Liver (tissue), 9 donors: Measurements from ENCODE around the gene SLC25A44. TPM values are rescaled to one million over a fixed set of nuclear protein-coding genes. Genes with fewer than 3 reads are reported as not detected.

Experiments used
- DNase-seq: peaks from one replicate; pipeline ENCODE4 v3.0.0-alpha.2; 2017; ENCODE audit warnings: low spot score
- H3K27ac ChIP-seq, 2 donors: one replicate each; pipeline ENCODE4 v1.7.0; 2013; ENCODE audit warnings: inconsistent platforms in 2 of 2, low read length in 2 of 2, control low read depth in 1 of 2, low read depth in 1 of 2, mild to moderate bottlenecking in 1 of 2
- H3K27me3 ChIP-seq, 4 donors: one replicate each; pipeline versions ENCODE4 v1.6.1 to v1.7.0; 2013; ENCODE audit warnings: low read length in 3 of 4, inconsistent platforms in 1 of 4, mild to moderate bottlenecking in 1 of 4, moderate library complexity in 1 of 4; ENCODE audit not compliant: control insufficient read depth in 4 of 4, insufficient read depth in 4 of 4
- H3K36me3 ChIP-seq, 4 donors: one replicate each; pipeline versions ENCODE4 v1.6.1 to v1.7.0; 2013; ENCODE audit warnings: low read length in 3 of 4, mild to moderate bottlenecking in 3 of 4, low read depth in 1 of 4, moderate library complexity in 1 of 4; ENCODE audit not compliant: control insufficient read depth in 4 of 4, insufficient read depth in 3 of 4
- H3K4me1 ChIP-seq, 4 donors: one replicate each; pipeline versions ENCODE4 v1.6.1 to v1.7.0; 2013; ENCODE audit warnings: low read length in 3 of 4, mild to moderate bottlenecking in 3 of 4, moderate library complexity in 1 of 4; ENCODE audit not compliant: control insufficient read depth in 4 of 4, insufficient read depth in 4 of 4
- H3K4me3 ChIP-seq, 3 donors: one replicate each; pipeline versions ENCODE4 v1.6.1 to v1.7.0; 2013; ENCODE audit warnings: low read length in 3 of 3, control low read depth in 1 of 3, low read depth in 1 of 3, mild to moderate bottlenecking in 1 of 3
- H3K9ac ChIP-seq, 2 donors: one replicate each; pipeline ENCODE4 v1.7.0; 2013; ENCODE audit warnings: low read length in 2 of 2, mild to moderate bottlenecking in 2 of 2, moderate library complexity in 2 of 2, control low read depth in 1 of 2, low read depth in 1 of 2
- H3K9me3 ChIP-seq, 4 donors: one replicate each; pipeline versions ENCODE4 v1.6.1 to v1.7.0; 2013; ENCODE audit warnings: low read length in 3 of 4; ENCODE audit not compliant: control insufficient read depth in 4 of 4
- EGR1 ChIP-seq, 2 donors: IDR thresholded peaks; 2 replicates each; pipeline ENCODE4 v1.6.1; 2016 to 2018; ENCODE audit warnings: antibody characterized with exemption in 2 of 2, low read depth in 2 of 2
- FOXA2 ChIP-seq: IDR thresholded peaks from 2 replicates; pipeline ENCODE4 v1.6.1; 2016; ENCODE audit warnings: antibody characterized with exemption
- GABPA ChIP-seq, 2 donors: IDR thresholded peaks in 1 of 2; conservative IDR thresholded peaks in 1 of 2; 2 replicates each; pipeline ENCODE4 v1.6.1; 2016; ENCODE audit warnings: antibody characterized with exemption in 2 of 2, mild to moderate bottlenecking in 1 of 2, moderate library complexity in 1 of 2
- HNF4A ChIP-seq, 2 donors: conservative IDR thresholded peaks; 2 replicates each; pipeline ENCODE4 v1.6.1; 2016; ENCODE audit warnings: antibody characterized with exemption in 2 of 2, mild to moderate bottlenecking in 2 of 2
- HNF4G ChIP-seq: IDR thresholded peaks from 2 replicates; pipeline ENCODE4 v1.6.1; 2016; ENCODE audit warnings: antibody characterized with exemption
- JUND ChIP-seq, 2 donors: IDR thresholded peaks; 2 replicates each; pipeline ENCODE4 v1.6.1; 2016; ENCODE audit warnings: antibody characterized with exemption in 2 of 2
- RAD21 ChIP-seq, 2 donors: IDR thresholded peaks; 2 replicates each; pipeline ENCODE4 v1.6.1; 2016; ENCODE audit warnings: antibody characterized with exemption in 2 of 2, mild to moderate bottlenecking in 2 of 2
- RXRA ChIP-seq, 2 donors: IDR thresholded peaks; 2 replicates each; pipeline ENCODE4 v1.6.1; 2017 to 2018; ENCODE audit warnings: antibody characterized with exemption in 2 of 2, mild to moderate bottlenecking in 1 of 2
- SP1 ChIP-seq: IDR thresholded peaks from 2 replicates; pipeline ENCODE4 v1.6.1; 2018; ENCODE audit warnings: antibody characterized with exemption, mild to moderate bottlenecking
- YY1 ChIP-seq: IDR thresholded peaks from 2 replicates; pipeline ENCODE4 v1.6.1; 2016; ENCODE audit warnings: antibody characterized with exemption, mild to moderate bottlenecking
- whole genome bisulfite sequencing: extraction: QIAGEN DNeasy Blood & Tissue Kit; methylation state at CpG from one replicate; pipeline ENCODE4 v1.1.7; 2013; 5-methylcytosine and 5-hydroxymethylcytosine counted together
- polyA plus RNA-seq, 2 donors: library from polyadenylated mRNA; stranded (reverse) in 1 of 2; unstranded in 1 of 2; fragments of 200-250 nt in 1 of 2; fragments of >200 nt in 1 of 2; fragmentation: Nextera tagmentation in 1 of 2; extraction: Ambion mirVana in 1 of 2; gene quantifications; one replicate each; pipeline versions ENCODE4 v1.2.1 to v1.2.3, GENCODE V29; 2013 to 2015
- total RNA-seq, 2 donors: library from RNA; depleted of rRNA; stranded (reverse); fragments of >200 nt; gene quantifications; one replicate each; pipeline ENCODE4 v1.2.3, GENCODE V29; 2014
- TF ChIP-seq, protein P1 (sequence below): IDR thresholded peaks from 2 replicates; pipeline ENCODE4 v1.6.1; 2016; ENCODE audit warnings: antibody characterized with exemption
- TF ChIP-seq, protein P2 (sequence below): IDR thresholded peaks from 2 replicates; pipeline ENCODE4 v1.6.1; 2016; ENCODE audit warnings: antibody characterized with exemption
- TF ChIP-seq, protein P3 (sequence below): fragments of 150-350 bp; IDR thresholded peaks from 2 replicates; pipeline ENCODE4 v1.5.1; 2017; ENCODE audit warnings: improper control_type of control experiment, low read depth, low read length; ENCODE audit not compliant: missing input control
- TF ChIP-seq, protein P4 (sequence below): IDR thresholded peaks from 2 replicates; pipeline ENCODE4 v1.6.1; 2016; ENCODE audit warnings: antibody characterized with exemption, mild to moderate bottlenecking
- donor health status: healthy.
- donor health status: healthy.
- donor health status: healthy.
- donor health status: healthy.
- donor health status: healthy.

The SLC25A44 gene
- total and polyA plus RNA-seq, 4 donors: 10.2 to 21.8 (median 15.9) TPM

DNA sequence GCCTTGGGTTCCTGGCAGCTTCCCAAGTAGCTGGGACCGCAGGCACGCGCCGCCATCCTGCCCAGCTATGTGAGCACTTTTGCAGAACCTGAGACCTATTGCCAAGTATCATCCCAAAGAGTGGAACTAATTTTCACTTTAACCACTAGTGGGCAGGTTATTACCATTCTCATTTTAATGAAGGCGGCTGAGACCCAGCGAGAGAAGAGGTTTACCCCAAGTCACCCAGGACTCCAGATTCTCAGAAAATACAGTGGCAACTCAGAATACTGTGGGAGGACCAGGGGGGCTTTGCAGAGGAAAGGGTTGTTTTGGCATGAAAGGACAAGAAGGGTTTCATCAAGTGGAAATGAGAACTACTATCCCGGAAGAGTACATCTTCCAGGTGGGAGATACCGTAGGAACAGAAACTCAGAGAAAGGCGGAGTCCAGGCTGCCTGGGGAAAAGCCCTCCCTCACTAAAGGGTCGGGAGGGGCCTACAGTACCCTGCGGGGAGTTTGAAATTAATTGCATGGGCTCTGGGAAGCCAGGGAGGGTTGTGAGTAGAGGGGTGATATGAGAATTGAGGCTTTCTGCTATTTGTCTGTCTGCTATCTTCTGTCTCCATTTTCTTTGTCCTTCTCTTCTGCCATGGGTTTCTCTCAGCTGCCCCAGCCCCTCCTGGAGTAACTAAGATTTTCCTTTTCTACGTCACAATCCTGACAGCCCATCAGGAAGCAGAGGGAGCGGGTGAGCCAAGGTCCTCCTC is 47.7 kb upstream of the SLC25A44 start (continued):
- TF ChIP-seq, protein P1, sequence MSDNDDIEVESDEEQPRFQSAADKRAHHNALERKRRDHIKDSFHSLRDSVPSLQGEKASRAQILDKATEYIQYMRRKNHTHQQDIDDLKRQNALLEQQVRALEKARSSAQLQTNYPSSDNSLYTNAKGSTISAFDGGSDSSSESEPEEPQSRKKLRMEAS: no peak
- TF ChIP-seq HNF4G (no peak), YY1 (peak; percentile 30)

DNA sequence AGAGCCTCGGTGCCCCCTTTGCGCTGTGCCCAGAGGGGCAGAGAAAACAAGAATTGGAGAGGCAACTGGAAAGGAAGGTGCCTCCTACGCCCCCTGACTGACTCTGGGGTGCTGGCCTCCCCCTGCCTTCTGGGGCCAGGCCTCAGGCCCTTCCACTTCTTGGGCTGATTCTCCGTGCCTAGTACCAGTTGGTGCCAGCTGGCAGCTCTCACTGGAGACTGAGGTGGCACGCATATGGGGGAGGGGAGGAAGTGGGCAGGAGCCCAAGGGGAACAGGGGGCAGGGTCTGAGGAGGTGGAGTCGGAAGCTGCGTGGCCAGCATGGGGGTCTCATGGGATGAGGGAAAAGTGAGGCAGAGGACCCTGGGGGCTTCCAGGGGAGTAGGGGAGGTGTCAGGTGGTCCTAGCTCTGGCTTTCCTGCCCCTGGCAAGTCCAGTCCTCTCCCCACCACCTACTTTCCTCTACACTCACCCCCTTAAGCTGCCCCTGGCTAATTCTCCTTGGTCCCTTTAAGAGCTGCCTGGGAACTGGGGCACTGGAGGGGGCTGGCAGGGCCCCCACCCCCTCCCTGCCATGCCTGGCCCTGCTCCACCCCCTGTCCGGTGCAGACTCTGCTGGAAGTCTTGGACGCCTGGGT is 47.0 kb upstream of the SLC25A44 start:
- TF ChIP-seq RAD21 (IDR thresholded peaks at IDR 0.05) (peak in 1 of 2 donors; percentile 17), EGR1 (IDR thresholded peaks at IDR 0.05; ENCODE audit: low read depth in 2 of 2) (no peak), YY1 (no peak), SP1 (no peak), HNF4A (conservative IDR thresholded peaks at IDR 0.05) (no peak), FOXA2 (no peak), JUND (IDR thresholded peaks at IDR 0.05) (no peak), RXRA (IDR thresholded peaks at IDR 0.05) (no peak)
- TF ChIP-seq, protein P1: no peak
- Histone ChIP-seq H3K36me3 (no peaks in the 10 kb centered on the region), H3K27ac (no peak overlapping the region), H3K9me3 (no peaks in the 10 kb centered on the region), H3K9ac (no peak overlapping the region), H3K4me1 (peaks cover 10 to 21% (median 15%) of the 10 kb centered on the region in 4 donors), H3K27me3 (no peaks in the 10 kb centered on the region), H3K4me3 (no peak overlapping the region)
- DNase-seq: no peak
- WGBS: 31% methylated on average over 9 of the region's 9 CpGs

DNA sequence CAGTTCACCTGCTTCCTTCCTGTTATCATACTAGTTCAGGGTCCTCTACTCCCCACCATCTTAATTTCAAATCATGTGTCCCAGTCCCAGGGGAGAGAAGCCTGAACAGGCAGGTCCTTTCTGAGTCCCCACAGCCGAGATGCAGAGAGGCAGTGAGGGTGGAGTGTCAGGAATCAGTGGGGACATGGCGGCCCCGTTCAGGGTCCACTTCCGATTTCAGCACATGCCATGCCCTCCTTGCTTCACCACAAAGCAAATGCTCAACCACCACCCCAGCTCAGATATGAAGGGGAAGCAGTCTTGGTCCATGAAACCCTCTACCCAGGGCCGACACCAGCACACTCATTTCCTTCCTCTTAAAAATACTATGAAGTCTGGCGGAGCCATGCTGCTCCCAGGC is 45.7 kb upstream of the SLC25A44 start:
- peak; percentile 23 for TF ChIP-seq YY1
- TF ChIP-seq, protein P2, sequence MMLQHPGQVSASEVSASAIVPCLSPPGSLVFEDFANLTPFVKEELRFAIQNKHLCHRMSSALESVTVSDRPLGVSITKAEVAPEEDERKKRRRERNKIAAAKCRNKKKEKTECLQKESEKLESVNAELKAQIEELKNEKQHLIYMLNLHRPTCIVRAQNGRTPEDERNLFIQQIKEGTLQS: no peak
- H3K4me1 ChIP-seq: peaks cover 10 to 21% (median 15%) of the 10 kb centered on the region in 4 donors
- no peak overlapping the region for H3K9ac ChIP-seq
- H3K27ac ChIP-seq: peak overlapping the region in 1 of 2 donors; percentile 62
- no peaks in the 10 kb centered on the region for H3K27me3 ChIP-seq
- H3K36me3 ChIP-seq: no peaks in the 10 kb centered on the region
- H3K4me3 ChIP-seq: no peak overlapping the region
- no peak for DNase-seq
- 75% methylated on average over 6 of the region's 6 CpGs for WGBS
- no peaks in the 10 kb centered on the region for H3K9me3 ChIP-seq

DNA sequence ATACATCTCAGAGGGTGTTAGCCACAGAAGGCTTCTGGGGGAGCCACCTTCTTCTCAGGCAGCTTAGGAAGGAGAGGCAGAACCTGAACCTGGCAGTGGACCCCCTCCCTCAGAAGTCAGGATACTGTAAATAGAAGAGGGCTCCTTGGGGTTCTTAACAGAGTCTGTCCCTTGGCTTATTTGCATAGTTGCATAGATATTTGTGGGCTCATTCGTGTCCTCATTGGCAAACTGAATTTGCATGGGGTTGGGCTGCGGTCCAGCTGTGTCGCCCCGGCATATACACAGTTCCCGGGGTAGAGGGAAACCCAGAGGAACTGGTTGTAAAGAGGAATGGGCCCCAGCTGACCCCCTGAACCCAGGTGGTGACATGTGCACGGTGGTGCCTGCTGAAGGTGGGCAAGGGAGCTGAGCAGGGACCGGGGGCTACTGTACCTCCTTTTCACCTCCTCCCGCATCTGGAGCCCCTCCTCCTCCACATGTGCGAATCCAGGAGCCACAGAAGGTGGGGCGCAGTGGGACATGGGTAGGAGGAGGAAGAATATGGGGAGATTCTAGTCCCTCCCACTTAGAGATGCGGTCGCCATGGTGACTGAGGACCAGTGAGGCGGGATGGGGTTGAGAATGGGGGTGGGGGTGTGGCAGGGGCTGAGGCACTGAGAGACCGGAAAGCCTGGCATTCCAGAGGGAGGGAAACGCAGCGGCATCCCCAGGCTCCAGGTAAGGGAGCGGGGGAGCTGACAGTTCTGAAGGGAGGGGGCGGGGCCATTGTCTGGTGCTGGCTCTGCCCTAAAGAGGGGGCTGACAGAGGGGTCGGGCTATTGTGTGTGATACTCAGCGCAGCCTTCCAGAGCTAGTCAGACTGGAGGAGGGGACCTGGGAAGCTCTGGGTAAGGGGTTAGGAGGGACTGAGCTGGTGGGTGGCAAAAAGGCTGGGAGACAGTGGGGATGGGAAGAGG is 44.3 kb upstream of the SLC25A44 start:
- Histone ChIP-seq H3K36me3 (no peaks in the 10 kb centered on the region), H3K9me3 (no peaks in the 10 kb centered on the region), H3K27me3 (no peaks in the 10 kb centered on the region), H3K4me1 (peaks cover 10 to 21% (median 15%) of the 10 kb centered on the region in 4 donors), H3K9ac (no peak overlapping the region), H3K4me3 (no peak overlapping the region), H3K27ac (no peak overlapping the region)
- no peak for TF ChIP-seq SP1
- TF ChIP-seq, protein P2: no peak
- TF ChIP-seq, protein P3, sequence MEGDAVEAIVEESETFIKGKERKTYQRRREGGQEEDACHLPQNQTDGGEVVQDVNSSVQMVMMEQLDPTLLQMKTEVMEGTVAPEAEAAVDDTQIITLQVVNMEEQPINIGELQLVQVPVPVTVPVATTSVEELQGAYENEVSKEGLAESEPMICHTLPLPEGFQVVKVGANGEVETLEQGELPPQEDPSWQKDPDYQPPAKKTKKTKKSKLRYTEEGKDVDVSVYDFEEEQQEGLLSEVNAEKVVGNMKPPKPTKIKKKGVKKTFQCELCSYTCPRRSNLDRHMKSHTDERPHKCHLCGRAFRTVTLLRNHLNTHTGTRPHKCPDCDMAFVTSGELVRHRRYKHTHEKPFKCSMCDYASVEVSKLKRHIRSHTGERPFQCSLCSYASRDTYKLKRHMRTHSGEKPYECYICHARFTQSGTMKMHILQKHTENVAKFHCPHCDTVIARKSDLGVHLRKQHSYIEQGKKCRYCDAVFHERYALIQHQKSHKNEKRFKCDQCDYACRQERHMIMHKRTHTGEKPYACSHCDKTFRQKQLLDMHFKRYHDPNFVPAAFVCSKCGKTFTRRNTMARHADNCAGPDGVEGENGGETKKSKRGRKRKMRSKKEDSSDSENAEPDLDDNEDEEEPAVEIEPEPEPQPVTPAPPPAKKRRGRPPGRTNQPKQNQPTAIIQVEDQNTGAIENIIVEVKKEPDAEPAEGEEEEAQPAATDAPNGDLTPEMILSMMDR: no peak
- no peak for TF ChIP-seq RAD21 (IDR thresholded peaks at IDR 0.05)
- TF ChIP-seq GABPA (IDR thresholded peaks at IDR 0.05 in 1 of 2, conservative IDR thresholded peaks at IDR 0.05 in 1 of 2): no peak
- TF ChIP-seq, protein P1: no peak
- TF ChIP-seq, protein P4, sequence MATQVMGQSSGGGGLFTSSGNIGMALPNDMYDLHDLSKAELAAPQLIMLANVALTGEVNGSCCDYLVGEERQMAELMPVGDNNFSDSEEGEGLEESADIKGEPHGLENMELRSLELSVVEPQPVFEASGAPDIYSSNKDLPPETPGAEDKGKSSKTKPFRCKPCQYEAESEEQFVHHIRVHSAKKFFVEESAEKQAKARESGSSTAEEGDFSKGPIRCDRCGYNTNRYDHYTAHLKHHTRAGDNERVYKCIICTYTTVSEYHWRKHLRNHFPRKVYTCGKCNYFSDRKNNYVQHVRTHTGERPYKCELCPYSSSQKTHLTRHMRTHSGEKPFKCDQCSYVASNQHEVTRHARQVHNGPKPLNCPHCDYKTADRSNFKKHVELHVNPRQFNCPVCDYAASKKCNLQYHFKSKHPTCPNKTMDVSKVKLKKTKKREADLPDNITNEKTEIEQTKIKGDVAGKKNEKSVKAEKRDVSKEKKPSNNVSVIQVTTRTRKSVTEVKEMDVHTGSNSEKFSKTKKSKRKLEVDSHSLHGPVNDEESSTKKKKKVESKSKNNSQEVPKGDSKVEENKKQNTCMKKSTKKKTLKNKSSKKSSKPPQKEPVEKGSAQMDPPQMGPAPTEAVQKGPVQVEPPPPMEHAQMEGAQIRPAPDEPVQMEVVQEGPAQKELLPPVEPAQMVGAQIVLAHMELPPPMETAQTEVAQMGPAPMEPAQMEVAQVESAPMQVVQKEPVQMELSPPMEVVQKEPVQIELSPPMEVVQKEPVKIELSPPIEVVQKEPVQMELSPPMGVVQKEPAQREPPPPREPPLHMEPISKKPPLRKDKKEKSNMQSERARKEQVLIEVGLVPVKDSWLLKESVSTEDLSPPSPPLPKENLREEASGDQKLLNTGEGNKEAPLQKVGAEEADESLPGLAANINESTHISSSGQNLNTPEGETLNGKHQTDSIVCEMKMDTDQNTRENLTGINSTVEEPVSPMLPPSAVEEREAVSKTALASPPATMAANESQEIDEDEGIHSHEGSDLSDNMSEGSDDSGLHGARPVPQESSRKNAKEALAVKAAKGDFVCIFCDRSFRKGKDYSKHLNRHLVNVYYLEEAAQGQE: no peak
- no peak for DNase-seq
- 70% methylated on average over 20 of the region's 20 CpGs for WGBS
